ENCODE measurements around the gene CRIM1. TPM values are rescaled to one million over a fixed set of nuclear protein-coding genes. Genes with fewer than 3 reads are reported as not detected.

The CRIM1 gene
- total and polyA plus RNA-seq, 12 donors = 7.6 to 66.3 (median 24.3) TPM

GRCh38 chr2:36379710-36380448, 24.3 kb downstream of the CRIM1 start:
- intact Hi-C loops (cut with DNase I) = no loop called here
- 93 to 100% (median 98%) methylated on average over 3 of the region's 3 CpGs for WGBS, 4 donors
- H3K4me1 ChIP-seq (replicated peaks in 1 of 2) = peaks cover 6 to 12% of the 10 kb centered on the region in 2 donors

GRCh38 chr2:36380624-36381481, 25.3 kb downstream of the CRIM1 start:
- Histone ChIP-seq H3K4me1 (replicated peaks in 1 of 2) (peaks cover 6 to 9% of the 10 kb centered on the region in 2 donors), H3K27ac (peak overlapping the region in 1 of 5 donors; percentile 20), H3K9me3 (replicated peaks in 1 of 3) (no peaks in the 10 kb centered on the region), H3K27me3 (no peaks in the 10 kb centered on the region), H3K36me3 (replicated peaks in 1 of 2) (no peaks in the 10 kb centered on the region), H3K4me3 (no peak overlapping the region)
- intact Hi-C loops (cut with DNase I) = no loop called here
- 58 to 65% (median 63%) methylated on average over 15 of the region's 15 CpGs for WGBS, 4 donors
- TF ChIP-seq POLR2A (IDR thresholded peaks at IDR 0.05) = no peak
- no peak for TF ChIP-seq CTCF (IDR thresholded peaks at IDR 0.05)
- peak in 6 of 7 donors; percentile 15 to 63 (median 29) for DNase-seq

More at GRCh38 chr2:36379710-36380448, 24.3 kb downstream of the CRIM1 start:
- no peak for DNase-seq
- H3K27ac ChIP-seq = no peak overlapping the region
- no peak for TF ChIP-seq CTCF (IDR thresholded peaks at IDR 0.05)
- no peak for TF ChIP-seq POLR2A (IDR thresholded peaks at IDR 0.05)
- H3K36me3 ChIP-seq (replicated peaks in 1 of 2) = no peaks in the 10 kb centered on the region
- H3K9me3 ChIP-seq (replicated peaks in 1 of 3) = no peaks in the 10 kb centered on the region
- no peak overlapping the region for H3K4me3 ChIP-seq
- H3K27me3 ChIP-seq = no peaks in the 10 kb centered on the region

GRCh38 chr2:36381993-36382392, 26.4 kb downstream of the CRIM1 start:
- no peak for DNase-seq
- no peak overlapping the region for H3K4me3 ChIP-seq
- H3K36me3 ChIP-seq (replicated peaks in 1 of 2) = no peaks in the 10 kb centered on the region
- 84 to 94% (median 88%) methylated on average over 6 of the region's 6 CpGs for WGBS, 4 donors
- no peaks in the 10 kb centered on the region for H3K4me1 ChIP-seq (replicated peaks in 1 of 2)
- TF ChIP-seq POLR2A (IDR thresholded peaks at IDR 0.05) (no peak), CTCF (IDR thresholded peaks at IDR 0.05) (no peak)
- H3K27ac ChIP-seq = no peak overlapping the region
- H3K27me3 ChIP-seq = no peaks in the 10 kb centered on the region
- H3K9me3 ChIP-seq (replicated peaks in 1 of 3) = no peaks in the 10 kb centered on the region
- intact Hi-C loops (cut with DNase I) = no loop called here

GRCh38 chr2:36382472-36382871, 26.9 kb downstream of the CRIM1 start:
- H3K36me3 ChIP-seq (replicated peaks in 1 of 2) = no peaks in the 10 kb centered on the region
- DNase-seq = no peak
- TF ChIP-seq POLR2A (IDR thresholded peaks at IDR 0.05) (no peak), CTCF (IDR thresholded peaks at IDR 0.05) (no peak)
- H3K4me3 ChIP-seq = no peak overlapping the region
- H3K27ac ChIP-seq = no peak overlapping the region
- H3K9me3 ChIP-seq (replicated peaks in 1 of 3) = no peaks in the 10 kb centered on the region
- no peaks in the 10 kb centered on the region for H3K27me3 ChIP-seq
- WGBS, 4 donors = 48 to 98% (median 74%) methylated on average over 2 of the region's 2 CpGs
- no peaks in the 10 kb centered on the region for H3K4me1 ChIP-seq (replicated peaks in 1 of 2)
- intact Hi-C loops (cut with DNase I) = no loop called here
